ENCODE measurements around the gene USP37. TPM values are rescaled to one million over a fixed set of nuclear protein-coding genes. Genes with fewer than 3 reads are reported as not detected.

Gene USP37
- total RNA-seq, 1 donor from 2014 or later: 12.7 TPM

Small RNA genes within 50 kb of the gene (microRNA-seq; reads per million reads assigned to microRNA genes)
- 7,254 reads per million, percentile 97 among the genes with 10 or more reads in this experiment for gene MIR26B (ENCODE audit: unreplicated experiment)

Other genes starting within 250 kb of the USP37 start
- gene CATIP, start 211.5 kb downstream of the USP37 start, total RNA-seq (ENCODE audit: unreplicated experiment): not detected
- gene SLC11A1, start 186.1 kb downstream of the USP37 start, total RNA-seq (ENCODE audit: unreplicated experiment): not detected
- 9.7 TPM for gene CTDSP1, start 168.5 kb downstream of the USP37 start, total RNA-seq (ENCODE audit: unreplicated experiment)
- not detected for gene VIL1, start 149.2 kb downstream of the USP37 start, total RNA-seq (ENCODE audit: unreplicated experiment)
- 58.1 TPM for gene CNOT9, start 488 bp upstream of the USP37 start, total RNA-seq (ENCODE audit: unreplicated experiment)
- 1.9 TPM for gene PLCD4, start 39.5 kb upstream of the USP37 start, total RNA-seq (ENCODE audit: unreplicated experiment)
- 46.7 TPM for gene ZNF142, start 91.3 kb upstream of the USP37 start, total RNA-seq (ENCODE audit: unreplicated experiment)
- gene BCS1L, start 91.3 kb upstream of the USP37 start, total RNA-seq (ENCODE audit: unreplicated experiment): 59.8 TPM
- gene RNF25, start 103.7 kb upstream of the USP37 start, total RNA-seq (ENCODE audit: unreplicated experiment): 34.6 TPM
- 101 TPM for gene STK36, start 103.7 kb upstream of the USP37 start, total RNA-seq (ENCODE audit: unreplicated experiment)
- gene TTLL4, start 142.5 kb upstream of the USP37 start, total RNA-seq (ENCODE audit: unreplicated experiment): 27.9 TPM
- 0.98 TPM for gene CYP27A1, start 213.8 kb upstream of the USP37 start, total RNA-seq (ENCODE audit: unreplicated experiment)